ENCODE results near the gene MAX. TPM values are rescaled to one million over a fixed set of nuclear protein-coding genes. Genes with fewer than 3 reads are reported as not detected.

The MAX gene
- total and polyA plus RNA-seq, 2 of the 4 experiments (the other 2 are of a cell fraction), result 45.2 to 51.8 TPM

- no peak overlapping the region for H3K18ac ChIP-seq (ENCODE audit: low read depth, low read length)
- H3K27me3 ChIP-seq (ENCODE audit: control insufficient read depth, insufficient read depth, low read length), result no peaks in the 10 kb centered on the region
- H3K9ac ChIP-seq (ENCODE audit: low read depth, low read length), result no peak overlapping the region
- H2AK5ac ChIP-seq (ENCODE audit: low read depth, low read length), result no peak overlapping the region
- no peak overlapping the region for H2BK5ac ChIP-seq (ENCODE audit: low read depth, low read length, poor library complexity, severe bottlenecking)
- H2AFZ ChIP-seq (replicated peaks; ENCODE audit: low read length, poor library complexity), result no peak overlapping the region
- H4K91ac ChIP-seq (ENCODE audit: insufficient read depth, low read depth, low read length), result no peak overlapping the region
- CTCF ChIA-PET, result interaction anchor here (0.6 to 1.3 kb wide), 3 partner anchors 17 to 54 kb away, joined by 3 to 5 read pairs (median 4); partner anchors contain the start of gene FNTB
- H3K56ac ChIP-seq (ENCODE audit: extremely low read depth, insufficient read depth, low read length), result no peak overlapping the region
- peaks cover 26% of the 10 kb centered on the region for H3K36me3 ChIP-seq (ENCODE audit: control insufficient read depth, insufficient read depth, low read length)
- no TSS peak for BruUV-seq (replicated peaks)
- H2BK20ac ChIP-seq (ENCODE audit: low read depth, low read length), result no peak overlapping the region
- in situ Hi-C loops (cut with MboI; ENCODE audit: low sequenced_read_pairs) (no loop called here), intact Hi-C loops (cut with micrococcal nuclease) (no loop called here), dilution Hi-C loops (cut with HindIII; ENCODE audit: low sequenced_read_pairs, unreplicated experiment) (no loop called here)
- no peak overlapping the region for H2BK15ac ChIP-seq (ENCODE audit: low read depth, low read length)
- no peak overlapping the region for H2BK120ac ChIP-seq (ENCODE audit: low read depth, low read length)
- H3K27ac ChIP-seq (ENCODE audit: insufficient read depth, low read length), result no peak overlapping the region
- TF ChIP-seq MXI1 (IDR thresholded peaks at IDR 0.05; ENCODE audit: borderline replicate concordance, low read depth, low read length), result no peak
- TF ChIP-seq RFX5 (IDR thresholded peaks at IDR 0.05; ENCODE audit: low read depth, low read length), result no peak
- TF ChIP-seq SMC3 (IDR thresholded peaks at IDR 0.05; ENCODE audit: low read depth, low read length), result no peak
- DNase-seq (peak; percentile 6), ATAC-seq (ENCODE audit: low read depth) (no peak)
- POLR2A ChIA-PET (ENCODE audit: unreplicated experiment), result no interaction called here
- no peaks in the 10 kb centered on the region for H3K9me3 ChIP-seq (ENCODE audit: control insufficient read depth, insufficient read depth, low read length)
- no peak overlapping the region for H4K8ac ChIP-seq (ENCODE audit: low read depth in 2 of 2, low read length in 2 of 2)
- H3K4me1 ChIP-seq (ENCODE audit: control insufficient read depth, insufficient read depth, low read length), result no peaks in the 10 kb centered on the region
- H2AK9ac ChIP-seq (replicated peaks; ENCODE audit: low read depth, low read length, poor library complexity), result no peak overlapping the region
- H4K5ac ChIP-seq (ENCODE audit: low read depth, low read length), result no peak overlapping the region
- H3K23ac ChIP-seq (ENCODE audit: low read depth, low read length), result no peak overlapping the region
- no peak overlapping the region for H3K4ac ChIP-seq (ENCODE audit: low read depth, low read length)
- no peaks in the 10 kb centered on the region for H3K79me1 ChIP-seq (ENCODE audit: low read depth in 1 of 2, low read length in 2 of 2)
- no peak overlapping the region for H3K4me2 ChIP-seq (ENCODE audit: low read depth, low read length)
- H3K4me3 ChIP-seq (ENCODE audit: insufficient read depth, low read depth, low read length), result no peak overlapping the region
- WGBS, 2 experiments (ENCODE audit: extremely low coverage in 2 of 2, insufficient read length in 1 of 2), result no CpG with 5 or more reads among the region's 9 CpGs
- no peak overlapping the region for H3K14ac ChIP-seq (replicated peaks; ENCODE audit: low read depth, low read length)
- peaks cover 5% of the 10 kb centered on the region; the same call in 1 of the 2 replicates for H3K9me1 ChIP-seq (ENCODE audit: insufficient read depth, low read length)
- no peaks in the 10 kb centered on the region for H4K20me1 ChIP-seq (ENCODE audit: insufficient read depth, low read length)
These were observed 61.5 kb downstream of the MAX start for GRCh38 chr14:65040666-65041433.

All from IMR-90 (cell line).